PC-9 (cell line): Measurements from ENCODE around the gene ZNF18. TPM values are rescaled to one million over a fixed set of nuclear protein-coding genes. Genes with fewer than 3 reads are reported as not detected.

Experiments
- Bru-seq: library from RNA; stranded (reverse); fragments of 400-500 nt; gene quantifications from one replicate; lab custom pipeline; 2021; lab: Mats Ljungman, UMichigan
- BruChase-seq, 2 experiments: library from RNA; stranded (reverse); fragments of 400-500 nt; gene quantifications; one replicate each; lab custom pipeline; 2021; lab: Mats Ljungman, UMichigan
- BruUV-seq: library from RNA; stranded (reverse); fragments of 400-500 nt; replicated peaks from 2 replicates; lab custom pipeline; 2021; lab: Mats Ljungman, UMichigan
- CTCF ChIA-PET: fragments of 300-600 bp; sonication (Branson Sonifier 250); formaldehyde crosslinking; loops from one replicate; lab custom pipeline; 2022; ENCODE audit warnings: antibody characterized with exemption; lab: Charles Lee
- POLR2A ChIA-PET: fragments of 300-600 bp; sonication (Branson Sonifier 250); formaldehyde crosslinking; loops from one replicate; lab custom pipeline; 2022; ENCODE audit warnings: antibody characterized with exemption; ENCODE audit not compliant: unreplicated experiment; lab: Charles Lee
- DNase-seq, 2 experiments: peaks; one replicate each; pipeline versions ENCODE4 v3.0.0 to v3.0.0-alpha.2; 2015 to 2022; ENCODE audit warnings: mixed read lengths in 1 of 2
- H2AFZ ChIP-seq: fragments of 200-600 bp; sonication (generic); 2 replicates; pipeline ENCODE4 v1.8.1; 2017; ENCODE audit warnings: antibody characterized with exemption
- H3F3A ChIP-seq: fragments of 200-600 bp; sonication (generic); 2 replicates; pipeline ENCODE4 v1.8.1; 2017; ENCODE audit warnings: antibody characterized with exemption, mild to moderate bottlenecking, low read depth; ENCODE audit not compliant: insufficient read depth
- H3K27ac ChIP-seq: fragments of 200-600 bp; sonication (generic); 2 replicates; pipeline ENCODE4 v1.6.1; 2016; ENCODE audit warnings: mixed run types
- H3K27me3 ChIP-seq: fragments of 200-600 bp; sonication (generic); 2 replicates; pipeline ENCODE4 v1.6.1; 2016; ENCODE audit warnings: low read depth, mixed run types; ENCODE audit not compliant: insufficient read depth
- H3K36me3 ChIP-seq: fragments of 200-600 bp; sonication (generic); 2 replicates; pipeline ENCODE4 v1.6.1; 2016; ENCODE audit warnings: low read depth, mixed run types
- H3K4me1 ChIP-seq: fragments of 200-600 bp; sonication (generic); replicated peaks from 2 replicates; pipeline ENCODE4 v1.6.1; 2016; ENCODE audit warnings: mixed run types; ENCODE audit not compliant: insufficient read depth
- H3K4me2 ChIP-seq: fragments of 200-600 bp; sonication (generic); 2 replicates; pipeline ENCODE4 v1.6.1; 2017; ENCODE audit warnings: mixed run types
- H3K4me3 ChIP-seq: fragments of 200-600 bp; sonication (generic); 2 replicates; pipeline ENCODE4 v1.6.1; 2016; ENCODE audit warnings: mixed run types
- H3K79me2 ChIP-seq: fragments of 200-600 bp; sonication (generic); 2 replicates; pipeline ENCODE4 v1.6.1; 2017; ENCODE audit warnings: low read depth, mixed run types
- H3K9me2 ChIP-seq: fragments of 200-600 bp; sonication (generic); 2 replicates; pipeline ENCODE4 v1.8.1; 2017; ENCODE audit warnings: mild to moderate bottlenecking; ENCODE audit not compliant: insufficient read depth
- H3K9me3 ChIP-seq: fragments of 200-600 bp; sonication (generic); 2 replicates; pipeline ENCODE4 v1.8.1; 2016; ENCODE audit warnings: low read depth; ENCODE audit not compliant: insufficient read depth
- H4K20me1 ChIP-seq: fragments of 200-600 bp; sonication (generic); 2 replicates; pipeline ENCODE4 v1.8.1; 2017; ENCODE audit not compliant: insufficient read depth
- CTCF ChIP-seq: fragments of 200-600 bp; sonication (generic); conservative IDR thresholded peaks from 2 replicates; pipeline ENCODE4 v1.6.1; 2017; ENCODE audit warnings: mixed run types, antibody characterized with exemption, mild to moderate bottlenecking, moderate library complexity
- EZH2 ChIP-seq: fragments of 200-600 bp; sonication (generic); IDR thresholded peaks from 2 replicates; pipeline ENCODE4 v1.8.0; 2017; ENCODE audit warnings: antibody characterized with exemption, low read depth
- intact Hi-C: fragments of 100-400 bp; cut with micrococcal nuclease; formaldehyde crosslinking; loops from one replicate; pipeline ENCODE4 v1.10.0; 2022; ENCODE audit not compliant: unreplicated experiment
- long read RNA-seq: library from polyadenylated mRNA; stranded (forward); transcript quantifications from one replicate; pipeline ENCODE4 v2.0.0, GENCODE V29; 2022
- total RNA-seq: library from RNA; stranded (reverse); gene quantifications from 2 replicates; pipeline ENCODE4 v1.2.3, GENCODE V29; 2021

The ZNF18 gene
- 6.3 and 7.0 TPM in 2 replicates for total RNA-seq
- Bru-seq, nascent RNA, result percentile 59 among the genes with signal in this experiment
- BruChase-seq, experiment 1, labeled RNA remaining after a 2-hour chase, result percentile 55 among the genes with signal in this experiment
- BruChase-seq, experiment 2, labeled RNA remaining after a 6-hour chase, result percentile 57 among the genes with signal in this experiment
- long read RNA-seq, partial matches to known transcripts, result 0 of 7 reads
- long read RNA-seq, other reads (novel, unspliced or antisense), result 4 of 7 reads

- intact Hi-C loops, result loop anchor here (1.0 to 2.0 kb wide), 2 partner anchors 23 to 51 kb away; partner anchors contain the start of gene MAP2K4
- POLR2A ChIA-PET, result interaction anchor here (0.5 to 1.6 kb wide), 17 partner anchors 9 to 184 kb away, joined by 3 to 15 read pairs (median 5); partner anchors contain the start of gene MAP2K4
- no peak for TF ChIP-seq EZH2
- TF ChIP-seq CTCF, result no peak
- peak within 1 kb of the TSS; percentile 90 for H3K4me3 ChIP-seq
- TSS peak; percentile 80 for BruUV-seq
- no peaks in the 10 kb centered on the region; the same call in 1 of the 2 replicates for H3K4me1 ChIP-seq
- CTCF ChIA-PET, result interaction anchor here (0.7 to 1.0 kb wide), 5 partner anchors 9 to 51 kb away, joined by 3 to 4 read pairs (median 3); partner anchors contain the start of gene MAP2K4
- H3K27ac ChIP-seq, result 0 out of 2 replicates have a peak within 1 kb of the TSS, but pooled peaks have one; percentile 24
- peak; percentile 75 to 98 for DNase-seq
- H3K4me2 ChIP-seq, result peak within 1 kb of the TSS; percentile 85
- H3K9me3 ChIP-seq, result no peaks in the 10 kb centered on the region
- no peaks in the 10 kb centered on the region for H3K36me3 ChIP-seq
- H3K27me3 ChIP-seq, result no peaks in the 10 kb centered on the region
- no peaks in the 10 kb centered on the region for H3K9me2 ChIP-seq
- H4K20me1 ChIP-seq, result no peaks in the 10 kb centered on the region
- H2AFZ ChIP-seq, result peak within 1 kb of the TSS; percentile 100
- H3F3A ChIP-seq, result no peaks in the 10 kb centered on the region
- no peaks in the 10 kb centered on the region for H3K79me2 ChIP-seq
Measured at GRCh38 chr17:11997147-11997971, at the start of gene ZNF18. TSS of gene ZNF18 (minus strand) at chr17:11997475. CDS start at chr17:11992829, 4,646 bp downstream.

- no peak overlapping the region for H3K4me2 ChIP-seq
- no peaks in the 10 kb centered on the region; the same call in 1 of the 2 replicates for H3K9me3 ChIP-seq
- H3F3A ChIP-seq, result no peaks in the 10 kb centered on the region; the same call in 1 of the 2 replicates
- intact Hi-C loops, result no loop called here
- H3K36me3 ChIP-seq, result no peaks in the 10 kb centered on the region
- H3K27me3 ChIP-seq, result no peaks in the 10 kb centered on the region
- H3K4me1 ChIP-seq, result no peaks in the 10 kb centered on the region
- CTCF ChIA-PET, result no interaction called here
- no peak for TF ChIP-seq EZH2
- TF ChIP-seq CTCF, result no peak
- no peak overlapping the region for H2AFZ ChIP-seq
- peaks cover 82% of the 10 kb centered on the region for H3K79me2 ChIP-seq
- H4K20me1 ChIP-seq, result no peaks in the 10 kb centered on the region; the same call in none of the 2 replicates
- no TSS peak for BruUV-seq
- H3K9me2 ChIP-seq, result no peaks in the 10 kb centered on the region
- DNase-seq, result no peak
- POLR2A ChIA-PET, result interaction anchor here (0.6 kb wide), 1 partner anchor 32 kb away, joined by 3 read pairs; no protein-coding TSS in a partner anchor
- no peak overlapping the region for H3K4me3 ChIP-seq
- no peak overlapping the region for H3K27ac ChIP-seq
Measured at GRCh38 chr17:12046786-12047185, 49.5 kb upstream of the ZNF18 start.

GRCh38 chr17:12043702-12044101 is 46.4 kb upstream of the ZNF18 start:
- CTCF ChIA-PET, result no interaction called here
- Histone ChIP-seq H3F3A (no peaks in the 10 kb centered on the region; the same call in 1 of the 2 replicates), H4K20me1 (peaks cover 6% of the 10 kb centered on the region; the same call in 1 of the 2 replicates), H3K27ac (no peak overlapping the region), H3K4me3 (no peak overlapping the region), H3K4me1 (peaks cover 6% of the 10 kb centered on the region; the same call in 1 of the 2 replicates), H2AFZ (no peak overlapping the region), H3K4me2 (no peak overlapping the region), H3K36me3 (no peaks in the 10 kb centered on the region), H3K79me2 (peaks cover 56% of the 10 kb centered on the region), H3K27me3 (no peaks in the 10 kb centered on the region), H3K9me2 (no peaks in the 10 kb centered on the region), H3K9me3 (no peaks in the 10 kb centered on the region; the same call in 1 of the 2 replicates)
- no TSS peak for BruUV-seq
- no peak for DNase-seq
- TF ChIP-seq CTCF, result no peak
- TF ChIP-seq EZH2, result no peak
- intact Hi-C loops, result no loop called here
- POLR2A ChIA-PET, result interaction anchor here (0.6 kb wide), 1 partner anchor 16 kb away, joined by 3 read pairs; no protein-coding TSS in a partner anchor
